Hepatocyte (in vitro differentiated cells): ENCODE results near the gene TRAPPC1.

Experiments used
- EZH2 ChIP-seq: fragments of 200-600 bp; sonication (generic); IDR thresholded peaks from 2 replicates; pipeline ENCODE4 v1.6.1; 2016; ENCODE audit warnings: antibody characterized with exemption, mild to moderate bottlenecking, borderline replicate concordance
- EZH2phosphoT487 ChIP-seq: fragments of 200-600 bp; sonication (generic); IDR thresholded peaks from one replicate; pipeline ENCODE4 v1.6.1; 2018; ENCODE audit warnings: antibody characterized with exemption, mild to moderate bottlenecking, low read depth, moderate library complexity; ENCODE audit not compliant: unreplicated experiment, severe bottlenecking
- TF ChIP-seq, protein P1 (sequence below): fragments of 200-600 bp; sonication (generic); IDR thresholded peaks from 2 replicates; pipeline ENCODE4 v1.5.1; 2016; ENCODE audit warnings: antibody characterized with exemption, mild to moderate bottlenecking; ENCODE audit not compliant: poor library complexity

- TF ChIP-seq EZH2 (no peak), EZH2phosphoT487 (no peak)
- TF ChIP-seq, protein P1, sequence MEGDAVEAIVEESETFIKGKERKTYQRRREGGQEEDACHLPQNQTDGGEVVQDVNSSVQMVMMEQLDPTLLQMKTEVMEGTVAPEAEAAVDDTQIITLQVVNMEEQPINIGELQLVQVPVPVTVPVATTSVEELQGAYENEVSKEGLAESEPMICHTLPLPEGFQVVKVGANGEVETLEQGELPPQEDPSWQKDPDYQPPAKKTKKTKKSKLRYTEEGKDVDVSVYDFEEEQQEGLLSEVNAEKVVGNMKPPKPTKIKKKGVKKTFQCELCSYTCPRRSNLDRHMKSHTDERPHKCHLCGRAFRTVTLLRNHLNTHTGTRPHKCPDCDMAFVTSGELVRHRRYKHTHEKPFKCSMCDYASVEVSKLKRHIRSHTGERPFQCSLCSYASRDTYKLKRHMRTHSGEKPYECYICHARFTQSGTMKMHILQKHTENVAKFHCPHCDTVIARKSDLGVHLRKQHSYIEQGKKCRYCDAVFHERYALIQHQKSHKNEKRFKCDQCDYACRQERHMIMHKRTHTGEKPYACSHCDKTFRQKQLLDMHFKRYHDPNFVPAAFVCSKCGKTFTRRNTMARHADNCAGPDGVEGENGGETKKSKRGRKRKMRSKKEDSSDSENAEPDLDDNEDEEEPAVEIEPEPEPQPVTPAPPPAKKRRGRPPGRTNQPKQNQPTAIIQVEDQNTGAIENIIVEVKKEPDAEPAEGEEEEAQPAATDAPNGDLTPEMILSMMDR = no peak
Measured at GRCh38 chr17:7882629-7883028, 49.1 kb downstream of the TRAPPC1 start.
